Measurements from ENCODE around the gene SOCS1. TPM values are rescaled to one million over a fixed set of nuclear protein-coding genes. Genes with fewer than 3 reads are reported as not detected.

Gene SOCS1
- polyA plus RNA-seq, 1 of the 3 experiments (the other 2 are of a cell fraction), result 8.6 TPM

- TF ChIP-seq TCF12 (IDR thresholded peaks at IDR 0.05), result 0 out of 2 replicates have a peak, but pooled peaks have one; percentile 16
- TF ChIP-seq MAX (IDR thresholded peaks at IDR 0.05; ENCODE audit: low read depth), result peak; percentile 41
- TF ChIP-seq ELF1 (IDR thresholded peaks at IDR 0.05), result no peak
- no peak for TF ChIP-seq FOSL2 (IDR thresholded peaks at IDR 0.05; ENCODE audit: borderline replicate concordance, low read depth)
- TF ChIP-seq USF1 (IDR thresholded peaks at IDR 0.05; ENCODE audit: borderline replicate concordance, low read depth), result no peak
- peak; percentile 91 for TF ChIP-seq RAD21 (IDR thresholded peaks at IDR 0.05; ENCODE audit: low read length)
- no peak for TF ChIP-seq FOXM1 (IDR thresholded peaks at IDR 0.05; ENCODE audit: low read depth)
- TF ChIP-seq CHD2 (IDR thresholded peaks at IDR 0.05; ENCODE audit: low read length, partially characterized antibody), result no peak
- TF ChIP-seq IRF3 (IDR thresholded peaks at IDR 0.05; ENCODE audit: low read depth, low read length), result no peak
- no peak for TF ChIP-seq REST (IDR thresholded peaks at IDR 0.05; ENCODE audit: low read depth, low read length)
- TF ChIP-seq YY1 (IDR thresholded peaks at IDR 0.05; ENCODE audit: low read depth), result no peak
- TF ChIP-seq SMC3 (IDR thresholded peaks at IDR 0.05; ENCODE audit: low read depth, low read length), result peak; percentile 88
- no peak for TF ChIP-seq ZBTB33 (IDR thresholded peaks at IDR 0.05; ENCODE audit: borderline replicate concordance, low read depth)
- peak; percentile 74 for TF ChIP-seq CTCF (IDR thresholded peaks at IDR 0.05)
- Histone ChIP-seq H3K9ac (peak overlapping the region; percentile 87; the same call in 1 of the 2 replicates), H3K79me2 (ENCODE audit: insufficient read depth) (peaks cover 25% of the 10 kb centered on the region), H3K9me3 (no peaks in the 10 kb centered on the region), H2AFZ (ENCODE audit: low read depth) (peak overlapping the region; percentile 85), H4K20me1 (ENCODE audit: insufficient read depth) (peaks cover 31% of the 10 kb centered on the region), H3K4me2 (peak overlapping the region; percentile 99), H3F3A (replicated peaks; ENCODE audit: insufficient read depth) (peaks cover 19% of the 10 kb centered on the region), H3K27ac (ENCODE audit: low read depth in 2 of 2, low read length in 1 of 2) (peak overlapping the region; percentile 86 to 94; a peak in 3 of 4 replicates), H3K36me3 (replicated peaks in 1 of 2; ENCODE audit: control insufficient read depth in 1 of 2, insufficient read depth in 2 of 2, low read length in 1 of 2) (peaks cover 3 to 4% of the 10 kb centered on the region in 2 experiments), H3K9me2 (no peaks in the 10 kb centered on the region), H3K4me1 (ENCODE audit: control insufficient read depth in 1 of 2, insufficient read depth in 2 of 2, low read depth in 1 of 2, low read length in 1 of 2) (peaks cover 9 to 27% of the 10 kb centered on the region in 2 experiments; a peak in 3 of 4 replicates), H3K4me3 (ENCODE audit: low read depth in 2 of 2, low read length in 1 of 2) (peak overlapping the region; percentile 79 to 84), H3K27me3 (ENCODE audit: insufficient read depth) (no peaks in the 10 kb centered on the region)
- POLR2A ChIA-PET, result interaction anchor here (1.1 kb wide), 1 partner anchor 91 kb away, joined by 3 read pairs; no protein-coding TSS in a partner anchor
- CTCF ChIA-PET, result interaction anchor here (0.6 to 14.4 kb wide), 56 partner anchors 9 to 549 kb away, joined by 3 to 318 read pairs (median 5); partner anchors contain the start of genes PRM3 and TNP2
- peak; percentile 85 for DNase-seq
- 27% methylated on average over 21 of the region's 21 CpGs for WGBS (ENCODE audit: low lambda C conversion rate)
Observed at GRCh38 chr16:11257131-11257938, 1.3 kb upstream of the SOCS1 start.
